Left cardiac atrium (tissue), 4 donors: ENCODE measurements around the gene PANK1. TPM values are rescaled to one million over a fixed set of nuclear protein-coding genes. Genes with fewer than 3 reads are reported as not detected.
A peak's percentile ranks its signal among the peaks of the same experiment; 100 is the strongest.

Experiments
- ATAC-seq, 2 donors: fragments of 200-7000 bp; cut with Tn5 transposase; one replicate each; pipeline ENCODE4 v1.9.1; 2020; ENCODE audit warnings: mild to moderate bottlenecking in 2 of 2, moderate library complexity in 2 of 2
- DNase-seq: peaks from one replicate; pipeline ENCODE4 v3.0.0-alpha.2; 2020
- intact Hi-C, 2 donors: fragments of 100-400 bp; cut with DNase I; formaldehyde crosslinking; loops; one replicate each; pipeline versions ENCODE4 v1.14.1 to v1.15.1; 2022 to 2023
- total RNA-seq, 2 donors: library from RNA; stranded (reverse); fragmentation: NEBNext Ultra II Directional; extraction: Animal tissue kit (Norgen Biotek cat#: 25700); gene quantifications; one replicate each; pipeline ENCODE4 v1.2.1, GENCODE V29; 2021
- donor health status: DM: no; HTN: yes; CAD: no.
- donor health status: DM: no; HTN: yes; CAD: no; lungs with severe emphysema.
- donor health status: DM: yes; HTN: yes; CAD: no.
- donor health status: Dilated cardiomyopathy.

The PANK1 gene
- total RNA-seq, 2 donors from 2014 or later = 7.6 to 11.1 TPM

GRCh38 chr10:89655722-89656121 is 10.7 kb upstream of the PANK1 start:
- ATAC-seq (no peak), DNase-seq (no peak)
- intact Hi-C loops = no loop called here

GRCh38 chr10:89653410-89653869 is 8.4 kb upstream of the PANK1 start:
- DNase-seq (no peak), ATAC-seq (no peak)
- intact Hi-C loops = no loop called here

DNA sequence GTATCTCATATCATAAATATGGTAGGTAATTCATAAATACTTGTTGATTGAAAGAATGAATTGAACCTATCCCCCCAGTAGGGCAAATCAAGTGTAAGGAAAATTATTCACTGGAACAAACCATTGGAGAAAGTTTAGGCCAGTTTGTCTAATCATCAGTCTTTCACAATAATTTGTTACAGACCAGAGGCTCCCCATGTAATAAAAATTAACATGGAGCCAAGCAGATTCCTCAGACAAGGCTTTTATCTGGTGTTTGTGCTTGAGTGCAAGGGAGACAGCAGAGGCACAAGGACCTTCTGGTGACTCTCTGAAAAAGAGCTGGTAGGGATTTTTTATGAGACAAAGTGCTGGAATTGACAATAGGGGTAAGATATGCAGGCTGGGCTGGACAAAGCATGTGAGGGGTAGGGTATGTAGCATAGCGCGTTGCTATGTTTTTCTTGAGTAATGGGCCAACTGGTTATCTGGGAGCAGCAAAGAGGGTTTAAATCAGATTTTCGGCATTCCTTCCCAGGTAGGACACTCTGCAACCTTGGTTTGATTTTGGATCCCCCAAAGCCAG is 7.8 kb upstream of the PANK1 start:
- intact Hi-C loops = no loop called here
- ATAC-seq (no peak), DNase-seq (no peak)

GRCh38 chr10:89651916-89652573 is 7.0 kb upstream of the PANK1 start:
- ATAC-seq (no peak), DNase-seq (no peak)
- intact Hi-C loops = no loop called here

DNA sequence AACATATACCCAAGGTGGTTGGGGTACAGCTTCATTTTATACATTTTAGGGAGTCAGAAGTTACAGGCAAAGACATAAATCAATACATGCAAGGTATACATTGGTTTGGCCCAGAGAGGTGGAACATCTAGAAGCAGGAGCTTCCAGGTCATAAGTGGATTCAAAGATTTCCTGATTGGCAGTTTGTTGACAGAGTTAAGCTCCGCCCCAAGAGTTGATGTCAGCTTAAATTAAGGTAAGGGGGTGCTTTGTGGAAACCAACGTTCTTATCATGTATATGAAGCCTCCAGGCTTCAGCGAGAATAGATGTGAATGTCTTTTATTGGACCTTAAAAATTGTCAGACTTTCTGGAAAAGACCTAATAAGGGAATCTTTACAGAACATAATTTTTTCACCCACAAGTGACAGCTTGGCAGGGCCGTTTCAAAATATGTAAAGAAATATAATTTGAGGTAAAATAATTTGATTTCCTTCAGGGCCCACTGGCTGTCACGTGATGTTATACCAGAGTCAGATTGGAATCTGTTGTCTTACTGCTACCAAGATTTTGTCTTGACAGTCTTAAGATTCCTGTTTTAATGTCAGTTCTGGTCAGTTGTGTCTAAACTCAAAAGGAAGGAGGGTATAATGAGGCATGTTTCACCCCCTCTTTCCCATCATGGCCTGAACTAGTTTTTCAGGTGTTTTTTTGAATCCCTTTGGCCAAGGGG is 6.3 kb upstream of the PANK1 start:
- ATAC-seq (no peak), DNase-seq (no peak)
- intact Hi-C loops = no loop called here

DNA sequence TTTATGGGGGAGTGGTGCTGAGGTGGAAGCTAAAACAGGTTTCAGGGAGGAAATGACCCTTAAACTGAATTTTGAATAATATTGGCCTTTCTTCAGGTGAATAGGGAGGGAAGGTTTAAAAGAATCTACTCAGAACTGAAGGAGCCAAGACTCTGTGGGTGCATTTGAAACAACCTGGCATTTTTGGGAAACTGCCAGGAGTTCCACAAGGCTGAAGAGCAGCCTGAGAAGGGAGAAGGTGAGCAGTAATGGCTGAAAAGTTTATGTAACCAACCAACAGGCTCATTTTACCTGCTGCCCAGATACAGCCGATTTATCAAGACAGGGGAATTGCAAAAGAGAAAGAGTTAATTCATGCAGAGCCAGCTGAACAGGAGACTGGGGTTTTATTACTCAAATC is 4.0 kb upstream of the PANK1 start:
- ATAC-seq = no peak
- intact Hi-C loops = no loop called here
- DNase-seq = no peak

GRCh38 chr10:89648074-89648473 is 3.0 kb upstream of the PANK1 start:
- DNase-seq (no peak), ATAC-seq (no peak)
- intact Hi-C loops = no loop called here

DNA sequence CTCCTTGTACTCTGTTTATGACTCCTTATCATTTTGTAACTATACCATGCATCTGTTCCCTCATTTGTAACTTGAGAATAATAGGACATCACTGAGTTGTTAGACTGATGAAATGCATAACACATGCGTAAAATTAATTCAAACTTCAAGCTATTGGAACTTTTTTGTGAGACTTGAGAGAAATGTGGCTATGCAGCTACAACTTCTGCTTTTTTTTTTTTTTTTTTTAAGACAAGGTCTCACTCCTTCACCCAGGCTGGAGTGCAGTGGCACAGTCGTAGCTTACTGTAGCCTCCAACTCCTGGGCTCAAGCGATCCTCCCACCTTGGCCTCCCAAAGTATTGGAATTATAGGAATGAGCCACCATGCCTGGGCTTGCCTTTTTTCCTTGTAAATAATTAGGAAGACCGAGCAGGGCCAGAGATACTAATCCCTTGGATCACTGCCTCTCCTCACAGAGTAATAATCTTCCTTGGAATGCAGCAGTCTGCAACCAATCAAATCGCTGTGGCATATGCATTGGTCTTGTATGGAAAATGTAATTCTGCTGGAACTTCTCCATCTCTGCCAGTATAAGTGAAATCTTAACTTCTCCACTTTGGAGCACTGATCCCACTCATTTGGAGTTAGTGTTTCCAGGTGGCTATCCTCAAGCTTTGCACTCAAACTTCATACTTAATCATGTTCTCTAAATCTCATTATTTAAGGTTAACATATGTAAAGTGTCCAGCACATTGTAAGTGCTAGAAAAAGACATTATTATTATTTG is 2.0 kb upstream of the PANK1 start:
- no peak for DNase-seq
- intact Hi-C loops = loop anchor here in 1 of 2 donors (2.0 kb wide), 1 partner anchor 54 kb away; the partner anchor contains the start of gene KIF20B
- ATAC-seq = no peak

- DNase-seq = no peak
- no peak for ATAC-seq
- intact Hi-C loops = loop anchor here in 1 of 2 donors (2.0 kb wide), 1 partner anchor 55 kb away; the partner anchor contains the start of gene KIF20B
Observed at GRCh38 chr10:89645742-89646172, 715 bp upstream of the PANK1 start.

DNA sequence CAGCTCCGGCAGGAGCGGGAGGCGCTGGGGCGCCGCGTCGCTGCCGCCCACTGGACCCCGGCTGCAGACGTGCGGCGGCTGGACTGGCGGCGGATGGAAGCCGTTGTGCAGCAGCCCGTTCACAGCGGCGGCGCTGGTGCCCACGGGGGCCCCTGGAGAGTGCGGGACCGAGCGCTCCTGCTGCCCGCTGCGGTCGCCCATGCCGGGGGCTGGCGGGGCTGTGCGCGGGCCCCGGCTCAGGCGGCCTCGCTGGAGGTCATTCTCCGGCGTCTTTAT is 413 bp downstream of the PANK1 start:
- peak; percentile 42 for DNase-seq
- intact Hi-C loops = loop anchor here in 1 of 2 donors (5.0 kb wide), 1 partner anchor 52 kb away; no protein-coding TSS in a partner anchor

GRCh38 chr10:89643812-89644690 is 991 bp downstream of the PANK1 start:
- intact Hi-C loops = loop anchor here in 1 of 2 donors (5.0 kb wide), 1 partner anchor 52 kb away; no protein-coding TSS in a partner anchor
- ATAC-seq (peak; percentile 91 to 92), DNase-seq (peak; percentile 76)

More for the DNA sequence above, 413 bp downstream of the PANK1 start:
- peak; percentile 31 to 62 for ATAC-seq

DNA sequence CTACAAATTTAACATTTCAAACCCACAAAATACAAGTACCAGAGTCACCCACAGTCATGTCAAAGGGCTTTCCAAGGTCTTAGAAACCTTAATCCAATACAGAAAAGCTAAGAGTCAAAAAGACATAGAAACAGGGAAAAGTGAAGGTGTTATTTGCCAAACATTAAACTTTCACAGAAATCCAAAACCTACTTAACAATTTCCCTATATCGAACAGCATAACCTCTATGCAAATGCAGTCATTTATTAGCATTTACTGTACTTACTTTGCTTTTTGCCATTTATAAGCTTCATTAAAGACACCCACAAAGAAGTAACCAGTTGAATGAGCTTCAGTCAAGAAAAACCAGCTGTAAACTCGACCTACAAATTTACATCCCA is 1.6 kb downstream of the PANK1 start:
- intact Hi-C loops = loop anchor here in 1 of 2 donors (5.0 kb wide), 1 partner anchor 51 kb away; no protein-coding TSS in a partner anchor
- ATAC-seq (no peak), DNase-seq (no peak)

DNA sequence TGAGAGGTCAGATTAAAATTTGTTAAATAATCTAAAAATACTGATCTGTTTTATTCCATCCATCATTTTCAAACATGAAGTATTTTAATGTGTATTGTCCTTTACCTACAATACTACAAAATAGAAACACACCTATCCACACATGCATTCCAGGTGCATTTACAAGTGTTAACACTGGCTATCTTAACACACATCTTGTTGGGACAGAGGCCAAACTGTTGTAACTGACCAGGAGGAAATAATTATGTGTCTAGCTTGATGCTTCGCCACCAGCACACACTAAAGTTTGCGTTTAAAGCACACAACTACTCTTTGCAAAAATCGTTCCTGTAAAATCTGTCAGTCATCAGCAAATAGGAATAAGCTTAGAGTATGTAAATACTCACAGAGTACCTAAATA is 2.8 kb downstream of the PANK1 start:
- intact Hi-C loops = loop anchor here in 1 of 2 donors (5.0 kb wide), 1 partner anchor 50 kb away; no protein-coding TSS in a partner anchor
- no peak for ATAC-seq
- DNase-seq = no peak

- DNase-seq (no peak), ATAC-seq (no peak)
- intact Hi-C loops = loop anchor here in 1 of 2 donors (5.0 kb wide), 1 partner anchor 48 kb away; no protein-coding TSS in a partner anchor
Observed at GRCh38 chr10:89640241-89640640, 4.8 kb downstream of the PANK1 start.

DNA sequence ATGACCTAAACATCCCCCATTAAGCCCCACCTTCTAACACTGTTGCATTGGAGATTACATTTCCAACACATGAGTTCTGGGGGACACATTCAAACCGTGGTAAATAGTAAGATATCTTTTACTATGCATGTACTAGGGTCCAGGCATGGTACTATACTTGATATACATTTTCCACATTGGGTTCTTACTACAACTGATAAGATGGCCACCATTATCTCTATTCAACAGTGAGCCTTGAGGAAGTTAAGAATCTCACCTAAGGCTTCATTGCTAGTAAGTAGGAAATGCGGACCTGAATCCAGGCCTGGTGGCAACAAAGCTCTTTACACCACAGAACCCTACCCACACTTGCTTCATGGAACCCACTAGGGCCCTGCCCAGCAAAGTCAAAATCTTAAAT is 5.7 kb downstream of the PANK1 start:
- ATAC-seq (no peak), DNase-seq (no peak)
- intact Hi-C loops = no loop called here

- DNase-seq = no peak
- intact Hi-C loops = no loop called here
- ATAC-seq = no peak
Observed at GRCh38 chr10:89637113-89637512, 7.9 kb downstream of the PANK1 start.

GRCh38 chr10:89634637-89635036 is 10.4 kb downstream of the PANK1 start:
- intact Hi-C loops = no loop called here

DNA sequence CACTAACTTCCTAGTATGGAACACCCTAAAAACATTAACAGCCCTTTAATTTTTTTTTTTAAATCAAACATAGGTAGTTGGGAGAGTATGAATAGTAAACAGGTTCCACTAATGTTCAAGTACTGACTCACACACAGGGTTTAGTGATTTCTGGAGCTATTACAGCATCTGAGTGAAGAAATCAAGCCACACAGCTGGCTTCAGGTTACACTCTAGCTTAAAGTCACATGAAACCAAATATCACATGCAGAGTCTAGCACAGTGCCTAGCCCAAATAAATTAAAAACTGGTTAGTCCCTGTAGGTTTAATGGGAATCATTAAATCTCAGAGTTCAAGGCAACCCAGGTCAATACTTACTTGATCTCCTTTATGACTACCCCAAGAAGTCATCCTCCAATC is 11.6 kb downstream of the PANK1 start:
- intact Hi-C loops = no loop called here
- DNase-seq (no peak), ATAC-seq (peak in 1 of 2 donors; percentile 76)

More at GRCh38 chr10:89634637-89635036, 10.4 kb downstream of the PANK1 start:
- ATAC-seq (no peak), DNase-seq (no peak)
